Activated CD8-positive, alpha-beta memory T cell treated with anti-CD3 and anti-CD28 coated beads for 48 hours (primary cell): Measurements from ENCODE around the gene PTPRG.

ENCODE experiments used
- DNase-seq, 3 experiments: peaks; one replicate each; pipeline ENCODE4 v3.0.0-alpha.2; 2020; ENCODE audit warnings: low read depth in 2 of 3, low spot score in 2 of 3

PTPRG gene

GRCh38 chr3:61853912-61854311 is 292.5 kb downstream of the PTPRG start:
- DNase-seq, result no peak

GRCh38 chr3:61855211-61855610 is 293.8 kb downstream of the PTPRG start:
- DNase-seq, result no peak

GRCh38 chr3:61857297-61857696 is 295.9 kb downstream of the PTPRG start:
- no peak for DNase-seq

DNA sequence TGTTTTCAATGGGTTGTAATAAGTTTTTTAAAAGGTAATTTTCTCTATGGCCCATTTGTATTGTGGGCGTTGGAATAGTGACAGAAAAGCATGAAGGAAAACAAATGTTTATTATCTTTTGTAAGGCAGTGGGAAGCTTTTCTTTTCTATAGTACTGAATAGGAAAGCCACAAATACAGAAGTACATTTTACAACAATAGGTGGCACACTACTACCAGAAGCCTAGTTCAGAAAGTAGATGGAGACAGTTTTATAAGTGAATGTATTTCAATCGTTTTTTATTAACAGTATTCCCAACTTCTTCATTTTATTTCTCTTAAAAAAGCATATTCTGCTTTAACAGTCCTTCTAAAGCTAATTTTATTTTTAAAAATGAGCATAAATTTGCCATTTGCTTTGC is 296.7 kb downstream of the PTPRG start:
- no peak for DNase-seq

DNA sequence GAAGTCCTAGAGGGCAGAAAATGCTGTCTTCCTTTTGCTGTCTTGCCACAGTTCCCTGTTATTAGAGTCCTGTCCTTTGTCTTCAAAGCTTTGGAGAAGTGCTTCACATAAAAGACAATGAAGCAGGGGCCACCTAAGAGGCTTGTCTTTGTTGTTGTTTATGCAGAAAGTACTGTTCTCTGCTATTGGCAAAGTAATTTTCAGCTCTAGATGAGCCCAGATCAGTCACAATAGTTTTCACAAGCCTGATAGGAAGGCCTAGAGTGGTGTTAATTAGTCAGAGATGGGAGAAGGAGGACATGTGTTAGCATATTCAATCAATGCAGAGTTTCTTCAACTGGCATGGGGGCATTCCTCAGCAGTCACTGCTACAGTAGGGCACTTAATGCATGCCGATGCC is 300.0 kb downstream of the PTPRG start:
- no peak for DNase-seq

- DNase-seq, result no peak
Observed at GRCh38 chr3:61862614-61863289, 301.4 kb downstream of the PTPRG start.

GRCh38 chr3:61863579-61863978 is 302.2 kb downstream of the PTPRG start:
- DNase-seq, result no peak

- no peak for DNase-seq
Observed at GRCh38 chr3:61864886-61865285, 303.5 kb downstream of the PTPRG start.

GRCh38 chr3:61865466-61866152 is 304.2 kb downstream of the PTPRG start:
- no peak for DNase-seq

DNA sequence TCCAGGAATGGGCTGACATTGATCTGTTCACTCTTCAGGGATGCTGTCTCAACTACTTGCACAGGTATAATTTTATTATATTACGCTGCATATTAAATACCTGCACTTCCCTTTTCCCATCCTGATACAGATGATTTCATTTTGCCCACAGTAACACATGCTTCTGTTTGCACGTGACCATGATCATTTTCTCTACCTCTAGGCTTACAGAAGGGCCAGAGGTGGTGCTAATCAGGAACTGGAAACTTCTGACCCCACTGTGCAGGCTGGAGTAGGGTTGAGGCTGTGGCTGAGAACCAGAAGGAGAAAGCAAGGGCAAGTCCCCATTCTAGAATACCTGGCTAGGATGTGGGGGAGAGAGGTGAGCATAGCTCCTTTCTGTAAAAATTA is 304.8 kb downstream of the PTPRG start:
- no peak for DNase-seq

GRCh38 chr3:61866961-61867461 is 305.6 kb downstream of the PTPRG start:
- DNase-seq, result no peak

- no peak for DNase-seq
Observed at GRCh38 chr3:61868499-61868898, 307.1 kb downstream of the PTPRG start.

- DNase-seq, result no peak
Observed at GRCh38 chr3:61869371-61869770, 308.0 kb downstream of the PTPRG start.

DNA sequence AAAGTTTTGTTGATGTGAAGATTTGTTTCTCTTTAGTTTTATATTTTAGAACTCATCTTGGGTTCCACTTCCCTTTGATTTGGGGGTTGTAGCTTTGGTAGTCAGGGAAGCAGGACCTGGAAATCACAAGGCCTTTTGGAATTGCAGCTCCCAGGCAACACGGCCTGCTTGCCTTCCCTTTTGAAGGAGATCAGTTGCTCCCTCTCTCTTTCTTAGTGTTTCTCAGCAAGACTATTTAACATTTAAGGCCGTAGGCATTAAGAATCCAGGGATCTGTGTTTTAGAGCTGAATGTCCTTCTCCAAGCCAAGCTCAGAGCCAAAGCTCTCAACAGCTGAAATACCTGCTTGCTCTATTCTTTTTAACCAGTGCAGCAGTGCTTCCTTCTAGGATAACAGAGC is 310.3 kb downstream of the PTPRG start:
- no peak for DNase-seq

DNA sequence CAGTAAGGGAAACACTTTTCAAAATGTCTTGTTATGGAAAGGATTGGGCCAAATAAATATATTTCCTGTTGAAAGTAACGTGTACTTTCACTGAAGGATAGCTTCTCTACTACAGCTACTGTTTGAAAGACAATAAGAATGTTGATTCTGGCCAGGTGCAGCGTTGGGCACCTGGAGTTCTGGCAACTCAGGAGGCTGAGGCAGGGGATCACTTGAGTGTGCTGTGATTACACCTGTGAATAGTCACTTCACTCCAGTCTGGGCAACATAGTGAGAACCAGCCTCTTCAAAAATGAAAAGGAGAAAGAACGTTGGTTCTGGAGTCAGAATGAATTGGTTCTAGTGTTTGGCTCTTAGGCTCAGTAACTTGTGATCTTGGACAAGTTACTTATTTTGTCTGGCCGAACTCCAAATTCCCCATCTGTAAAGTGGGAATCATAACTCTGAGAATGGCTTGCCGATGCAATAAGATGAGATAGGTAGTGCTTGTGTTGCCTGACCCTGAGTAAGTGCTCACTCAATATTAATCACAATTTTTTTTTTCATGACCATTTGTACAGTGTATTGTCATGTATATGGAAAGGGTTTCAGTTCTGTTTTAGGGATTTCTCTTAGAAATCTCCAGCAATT is 310.8 kb downstream of the PTPRG start:
- no peak for DNase-seq

- DNase-seq, result no peak
Observed at GRCh38 chr3:61875046-61875844, 313.9 kb downstream of the PTPRG start.

DNA sequence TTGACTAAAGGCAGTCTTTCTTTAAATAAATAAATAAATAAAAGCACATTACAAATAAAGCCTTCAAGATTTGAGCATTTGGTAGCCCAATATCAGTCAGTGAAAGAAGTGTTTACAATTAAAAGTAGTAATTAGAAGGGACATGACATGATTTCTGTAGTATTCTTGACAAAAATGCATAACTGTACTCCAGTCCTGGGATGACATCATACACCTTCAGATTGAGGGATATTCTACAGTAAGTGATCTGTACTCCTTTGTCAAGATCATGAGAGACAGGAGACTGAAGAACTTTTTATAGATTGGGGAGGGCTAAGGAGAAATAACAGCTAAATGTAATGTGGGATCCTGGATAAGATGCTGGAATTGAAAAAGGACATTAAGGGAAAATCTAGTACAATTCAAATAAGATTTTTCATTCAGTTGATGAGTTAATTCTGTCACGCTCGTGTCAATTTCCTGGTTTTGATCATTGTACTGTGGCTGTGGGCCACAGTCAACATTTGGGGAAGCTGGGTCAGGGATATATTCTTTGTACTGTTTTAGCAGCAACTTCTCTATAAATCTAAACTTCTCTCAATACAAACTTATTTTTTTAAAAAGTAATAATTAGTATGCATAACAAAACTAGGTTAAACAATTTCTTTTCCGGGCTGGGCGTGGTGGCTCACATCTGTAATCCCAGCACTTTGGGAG is 314.8 kb downstream of the PTPRG start:
- DNase-seq, result no peak

DNA sequence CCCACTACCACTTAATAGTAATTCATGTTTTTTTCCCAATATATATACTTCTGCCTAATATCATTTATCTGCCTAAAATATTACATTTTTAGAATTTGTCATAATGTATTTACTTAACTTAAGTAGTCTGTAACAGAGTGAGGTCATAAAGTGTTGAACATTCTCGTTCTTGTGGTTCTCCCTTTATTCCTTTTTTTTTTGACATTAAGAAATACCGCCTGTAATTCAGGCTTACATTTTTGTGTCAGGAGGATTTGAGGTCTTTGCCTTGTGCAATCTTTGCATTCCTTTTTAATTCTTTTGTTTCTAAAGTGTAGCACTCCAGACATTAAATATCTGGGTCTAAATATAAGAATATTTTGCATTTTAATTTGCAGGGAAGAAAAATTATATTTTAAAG is 315.4 kb downstream of the PTPRG start:
- no peak for DNase-seq

DNA sequence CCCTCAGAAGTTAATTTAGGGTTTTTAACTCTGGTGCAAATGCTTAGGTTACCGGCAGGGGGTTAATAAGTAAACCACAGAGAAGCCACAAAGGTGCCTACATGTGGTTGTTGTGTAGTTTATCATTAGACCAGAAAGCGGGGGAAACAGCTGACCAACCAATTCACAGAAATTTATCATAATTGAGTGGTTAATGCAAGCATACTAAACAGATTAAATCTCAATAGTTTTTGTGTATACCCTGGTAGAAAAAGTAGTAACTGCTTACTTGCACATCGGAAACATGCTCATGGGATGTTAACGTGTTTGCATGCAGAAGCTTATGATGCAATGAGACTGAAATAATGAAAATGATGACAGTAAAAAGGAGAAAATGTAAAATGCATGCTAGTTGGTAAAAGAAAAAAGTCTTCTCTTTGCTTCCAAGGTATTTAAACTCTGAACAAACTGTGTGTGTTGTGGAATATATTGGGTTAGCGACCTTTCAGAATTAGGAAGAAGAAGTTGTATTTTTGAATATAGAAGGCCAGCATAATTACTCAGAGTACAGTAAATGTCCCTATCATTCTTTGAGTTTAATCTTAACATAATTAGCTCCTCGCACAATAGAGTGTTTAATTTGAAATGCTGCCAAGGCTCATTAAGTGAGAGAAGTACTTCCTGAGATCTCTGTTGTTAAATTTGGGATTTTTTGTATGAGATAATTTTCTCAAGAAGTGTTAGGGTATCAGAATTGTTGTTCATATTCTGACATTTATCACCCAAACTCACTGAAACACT is 316.2 kb downstream of the PTPRG start:
- no peak for DNase-seq

DNA sequence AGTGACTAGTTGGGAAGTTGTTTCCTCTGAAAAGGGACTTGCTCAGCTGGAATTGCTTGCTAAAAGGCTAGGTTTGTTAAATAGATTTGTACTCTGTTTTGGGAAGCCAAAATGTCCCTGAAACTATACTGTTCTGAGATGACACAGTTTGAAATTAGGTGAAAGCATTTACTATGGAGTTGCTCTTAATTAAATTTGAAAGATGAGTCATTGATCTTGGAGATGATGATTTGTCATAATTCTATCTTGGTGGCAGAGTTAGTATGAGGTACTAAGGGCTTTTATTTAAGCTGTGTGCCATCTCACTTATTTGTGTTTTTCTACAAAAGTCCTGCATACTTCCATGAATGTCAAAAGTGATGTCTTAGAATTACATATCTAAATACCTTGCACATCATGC is 320.9 kb downstream of the PTPRG start:
- no peak for DNase-seq
